Testis (tissue), 3 donors: ENCODE results near the gene TMEM151A. TPM values are rescaled to one million over a fixed set of nuclear protein-coding genes. Genes with fewer than 3 reads are reported as not detected.

Experiments
- DNase-seq: peaks from one replicate; pipeline ENCODE4 v3.0.0-alpha.2; 2019
- H3K27ac ChIP-seq, 2 donors: fragments of 200-600 bp; sonication (generic); one replicate each; pipeline ENCODE4 v1.5.1; 2019
- H3K27me3 ChIP-seq: fragments of 200-600 bp; sonication (generic); one replicate; pipeline ENCODE4 v1.5.1; 2019
- H3K36me3 ChIP-seq: fragments of 200-600 bp; sonication (generic); one replicate; pipeline ENCODE4 v1.5.1; 2017; ENCODE audit warnings: low read depth; ENCODE audit errors: missing control alignments
- H3K4me1 ChIP-seq: fragments of 200-600 bp; sonication (generic); one replicate; pipeline ENCODE4 v1.5.1; 2019
- H3K4me3 ChIP-seq, 2 donors: fragments of 200-600 bp; sonication (generic); one replicate each; pipeline ENCODE4 v1.5.1; 2017 to 2019
- H3K9me3 ChIP-seq: fragments of 200-600 bp; sonication (generic); one replicate; pipeline ENCODE4 v1.5.1; 2017
- POLR2A ChIP-seq: fragments of 450-650 bp; IDR thresholded peaks from one replicate; pipeline ENCODE4 v1.6.1; 2017; ENCODE audit warnings: antibody characterized with exemption, mild to moderate bottlenecking, moderate library complexity
- WGBS, 2 donors: methylation state at CpG; one replicate each; pipeline ENCODE4 v1.1.5; 2018; 5-methylcytosine and 5-hydroxymethylcytosine counted together
- intact Hi-C: fragments of 100-400 bp; cut with DNase I; formaldehyde crosslinking; loops from one replicate; pipeline ENCODE4 v1.15.1; 2023; ENCODE audit warnings: low total_unique reads
- polyA plus RNA-seq: library from polyadenylated mRNA; stranded (reverse); fragments of 350-450 nt; fragmentation: Illumina TruSeq; extraction: RNeasy Lipid Tissue Mini Kit (QIAGEN cat#74804); gene quantifications from one replicate; pipeline ENCODE4 v1.2.3, GENCODE V29; 2014; ENCODE audit warnings: low read depth, low replicate concordance; ENCODE audit not compliant: insufficient read depth
- total RNA-seq, 2 donors: library from RNA; depleted of rRNA; stranded (reverse); fragments of >200 nt; gene quantifications; one replicate each; pipeline ENCODE4 v1.2.3, GENCODE V29; 2016
- TF ChIP-seq, protein P1 (sequence below), 3 experiments: fragments of 450-650 bp in 2 of 3; fragments of 200-600 bp in 1 of 3; sonication (generic) in 1 of 3; IDR thresholded peaks; one replicate each; pipeline ENCODE4 v1.5.1; 2016 to 2019; ENCODE audit warnings: antibody characterized with exemption in 3 of 3, mild to moderate bottlenecking in 2 of 3, moderate library complexity in 1 of 3

TMEM151A gene
- total and polyA plus RNA-seq, 3 donors from 2014 or later: 0.90 to 1.7 (median 1.4) TPM

DNA sequence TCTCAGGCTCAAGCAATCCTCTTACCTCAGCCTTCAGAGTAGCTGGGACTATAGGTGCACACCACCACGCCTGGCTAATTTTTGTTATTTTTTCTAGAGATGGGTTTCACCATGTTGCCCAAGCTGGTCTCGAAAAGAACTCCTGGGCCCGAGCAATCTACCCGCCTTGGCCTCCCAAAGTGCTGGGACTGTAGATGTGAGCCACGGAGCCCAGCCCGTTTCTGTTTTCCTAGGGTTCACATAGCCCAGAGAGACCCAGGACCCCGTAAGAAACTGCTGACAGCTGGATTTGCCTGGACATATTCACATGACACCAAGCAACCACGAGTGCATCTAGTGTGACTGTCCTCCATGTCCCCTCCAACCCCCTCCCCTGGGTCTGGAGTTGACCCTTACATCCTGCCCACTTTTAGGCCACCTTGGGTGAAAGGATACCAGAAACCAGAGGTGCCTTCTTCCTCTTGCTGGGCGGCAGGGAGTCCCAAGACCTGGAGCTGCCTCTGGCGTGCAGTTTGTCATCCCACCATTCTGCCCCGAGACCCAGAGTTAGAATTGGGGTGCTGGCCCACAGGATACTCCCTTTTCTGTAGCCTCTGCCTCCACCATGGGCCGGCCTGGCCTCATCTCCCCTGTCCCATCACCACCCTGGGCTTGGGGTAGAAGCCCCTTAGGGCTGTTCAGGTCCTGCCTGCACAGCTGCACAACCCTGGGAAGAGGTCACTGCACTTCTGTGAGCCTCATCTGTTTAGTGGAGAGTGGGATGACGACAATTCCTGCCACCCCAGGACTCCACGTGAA is 48.2 kb downstream of the TMEM151A start:
- no peak for TF ChIP-seq POLR2A
- TF ChIP-seq, protein P1, sequence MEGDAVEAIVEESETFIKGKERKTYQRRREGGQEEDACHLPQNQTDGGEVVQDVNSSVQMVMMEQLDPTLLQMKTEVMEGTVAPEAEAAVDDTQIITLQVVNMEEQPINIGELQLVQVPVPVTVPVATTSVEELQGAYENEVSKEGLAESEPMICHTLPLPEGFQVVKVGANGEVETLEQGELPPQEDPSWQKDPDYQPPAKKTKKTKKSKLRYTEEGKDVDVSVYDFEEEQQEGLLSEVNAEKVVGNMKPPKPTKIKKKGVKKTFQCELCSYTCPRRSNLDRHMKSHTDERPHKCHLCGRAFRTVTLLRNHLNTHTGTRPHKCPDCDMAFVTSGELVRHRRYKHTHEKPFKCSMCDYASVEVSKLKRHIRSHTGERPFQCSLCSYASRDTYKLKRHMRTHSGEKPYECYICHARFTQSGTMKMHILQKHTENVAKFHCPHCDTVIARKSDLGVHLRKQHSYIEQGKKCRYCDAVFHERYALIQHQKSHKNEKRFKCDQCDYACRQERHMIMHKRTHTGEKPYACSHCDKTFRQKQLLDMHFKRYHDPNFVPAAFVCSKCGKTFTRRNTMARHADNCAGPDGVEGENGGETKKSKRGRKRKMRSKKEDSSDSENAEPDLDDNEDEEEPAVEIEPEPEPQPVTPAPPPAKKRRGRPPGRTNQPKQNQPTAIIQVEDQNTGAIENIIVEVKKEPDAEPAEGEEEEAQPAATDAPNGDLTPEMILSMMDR (IDR thresholded peaks at IDR 0.05): no peak
- H3K9me3 ChIP-seq: no peaks in the 10 kb centered on the region
- no peaks in the 10 kb centered on the region for H3K27me3 ChIP-seq
- peaks cover 25% of the 10 kb centered on the region for H3K4me1 ChIP-seq
- H3K27ac ChIP-seq: no peak overlapping the region
- no peak for DNase-seq
- intact Hi-C loops: no loop called here
- no peak overlapping the region for H3K4me3 ChIP-seq
- WGBS, 2 donors: 80 to 82% methylated on average over 14 of the region's 14 CpGs
- H3K36me3 ChIP-seq: no peaks in the 10 kb centered on the region

DNA sequence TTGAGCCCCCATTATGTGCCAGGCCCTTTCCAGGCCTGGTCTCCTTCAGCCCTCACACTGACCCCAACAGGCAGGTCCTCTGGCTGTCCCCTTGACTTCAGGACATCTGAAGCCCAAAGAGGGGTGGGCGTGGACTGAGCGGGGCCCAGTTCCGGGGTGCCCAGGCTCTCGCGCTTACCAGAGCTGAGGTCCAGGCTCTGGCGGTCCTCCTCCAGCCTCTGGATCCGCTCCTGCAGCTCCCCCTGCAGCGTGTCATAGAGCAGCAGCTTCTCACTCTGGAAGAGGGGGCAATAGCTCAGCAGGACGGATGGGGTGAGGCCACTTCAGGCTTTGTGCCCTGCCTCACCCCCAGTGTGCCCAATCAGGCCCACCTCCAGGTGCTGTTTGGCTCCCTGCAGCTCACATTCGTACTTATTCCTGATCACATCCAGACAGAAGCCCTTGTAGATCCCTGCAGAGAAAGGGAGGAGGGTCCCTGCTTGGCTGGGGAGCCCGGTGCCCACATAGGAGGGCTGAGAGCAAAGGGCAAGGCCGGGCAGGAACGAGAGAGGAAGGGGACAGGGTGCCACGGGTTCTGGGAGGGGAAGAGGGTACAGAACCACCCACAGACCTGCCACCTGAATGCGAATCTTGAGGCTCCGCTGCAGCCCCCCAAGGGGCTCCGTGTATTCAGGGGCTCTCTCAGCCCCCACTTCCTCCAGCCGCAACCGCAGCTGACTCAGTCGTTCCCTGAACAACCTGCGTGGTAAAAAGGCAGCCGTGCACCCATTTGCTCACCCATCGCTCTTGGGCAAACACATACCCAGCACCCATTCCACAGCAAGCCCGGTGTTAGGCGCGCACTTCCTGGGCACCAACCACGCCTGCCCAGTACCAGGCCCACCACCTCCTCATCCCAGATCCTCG is 49.2 kb downstream of the TMEM151A start:
- no peak for DNase-seq
- H3K27ac ChIP-seq: no peak overlapping the region
- TF ChIP-seq, protein P1 (IDR thresholded peaks at IDR 0.05): no peak
- no peak for TF ChIP-seq POLR2A
- 93% methylated on average over 19 to 28 of the region's 28 CpGs for WGBS, 2 donors
- peaks cover 27% of the 10 kb centered on the region for H3K4me1 ChIP-seq
- no peak overlapping the region for H3K4me3 ChIP-seq
- H3K27me3 ChIP-seq: no peaks in the 10 kb centered on the region
- no peaks in the 10 kb centered on the region for H3K9me3 ChIP-seq
- no peaks in the 10 kb centered on the region for H3K36me3 ChIP-seq
- intact Hi-C loops: no loop called here

DNA sequence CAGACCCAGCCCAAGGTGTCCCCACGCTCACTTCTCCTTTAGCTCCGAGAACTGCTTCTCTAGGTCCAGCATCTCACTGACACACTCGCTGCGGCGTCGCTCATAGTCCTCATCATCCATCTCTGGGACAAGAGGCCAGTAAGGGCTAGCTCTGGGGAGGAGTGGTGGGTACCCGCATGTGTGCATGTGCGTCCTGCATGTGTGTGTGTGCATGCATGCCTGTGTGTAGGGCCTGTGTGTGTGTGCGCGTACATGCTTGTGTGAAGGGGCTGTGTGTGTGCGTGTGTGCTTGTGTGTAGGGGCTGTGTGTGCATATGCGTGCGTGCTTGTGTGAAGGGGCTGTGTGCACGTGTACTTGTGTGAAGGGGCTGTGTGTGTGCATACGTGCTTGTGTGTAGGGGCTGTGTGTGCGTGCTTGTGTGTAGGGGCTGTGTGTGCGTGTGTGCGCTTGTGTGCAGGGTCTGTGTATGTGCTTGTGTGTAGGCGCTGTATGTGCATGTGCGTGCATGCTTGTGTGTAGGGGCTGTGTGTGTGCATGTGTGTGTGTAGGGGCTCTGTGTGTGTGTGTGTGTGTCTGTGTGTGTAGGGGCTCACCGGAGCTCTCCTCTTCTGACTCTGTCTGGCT is 49.9 kb downstream of the TMEM151A start:
- Histone ChIP-seq H3K9me3 (no peaks in the 10 kb centered on the region), H3K36me3 (no peaks in the 10 kb centered on the region), H3K4me3 (no peak overlapping the region), H3K27ac (no peak overlapping the region), H3K27me3 (no peaks in the 10 kb centered on the region), H3K4me1 (peaks cover 27% of the 10 kb centered on the region)
- 91 to 93% methylated on average over 21 of the region's 21 CpGs for WGBS, 2 donors
- no peak for TF ChIP-seq POLR2A
- TF ChIP-seq, protein P1 (IDR thresholded peaks at IDR 0.05): no peak
- intact Hi-C loops: no loop called here
- DNase-seq: no peak

DNA sequence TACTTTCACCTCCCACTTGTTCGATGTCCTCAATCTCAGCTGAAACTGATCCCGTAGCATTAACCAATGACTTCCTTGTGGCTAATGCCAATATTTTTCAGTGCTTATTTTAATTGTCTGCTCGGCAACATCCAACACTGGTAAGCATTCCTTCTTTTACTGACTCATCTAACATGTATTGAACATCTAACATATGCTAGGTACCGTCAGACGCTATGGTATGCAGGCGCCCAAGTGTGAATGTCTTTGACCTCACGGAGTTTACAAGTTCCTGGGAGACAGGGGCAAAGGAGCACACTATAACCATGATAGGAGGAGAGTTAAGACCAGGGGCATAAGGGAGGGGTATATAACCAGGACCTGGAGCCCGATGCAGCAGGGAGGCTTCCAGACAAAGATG is 51.5 kb downstream of the TMEM151A start:
- WGBS, 2 donors: 84 to 86% methylated on average over 8 of the region's 8 CpGs
- H3K36me3 ChIP-seq: no peaks in the 10 kb centered on the region
- intact Hi-C loops: no loop called here

More for the DNA sequence above, 51.5 kb downstream of the TMEM151A start:
- Histone ChIP-seq H3K9me3 (no peaks in the 10 kb centered on the region), H3K27ac (no peak overlapping the region), H3K4me1 (peaks cover 32% of the 10 kb centered on the region), H3K4me3 (no peak overlapping the region), H3K27me3 (no peaks in the 10 kb centered on the region)
- TF ChIP-seq, protein P1 (IDR thresholded peaks at IDR 0.05): no peak
- TF ChIP-seq POLR2A: no peak
- DNase-seq: no peak
